HG02981 (cell line): ENCODE results near the gene DROSHA.
"Not testable (repeated sequence)": the region's sequence is repeated elsewhere in the genome, so short reads cannot be mapped to it uniquely, and the experiment has no call there.

Experiments used
- ATAC-seq: cut with Tn5 transposase; IDR thresholded peaks from one replicate; pipeline ENCODE4 v1.9.1; 2021; ENCODE audit warnings: mild to moderate bottlenecking, moderate library complexity; ENCODE audit not compliant: unreplicated experiment

DROSHA gene

DNA sequence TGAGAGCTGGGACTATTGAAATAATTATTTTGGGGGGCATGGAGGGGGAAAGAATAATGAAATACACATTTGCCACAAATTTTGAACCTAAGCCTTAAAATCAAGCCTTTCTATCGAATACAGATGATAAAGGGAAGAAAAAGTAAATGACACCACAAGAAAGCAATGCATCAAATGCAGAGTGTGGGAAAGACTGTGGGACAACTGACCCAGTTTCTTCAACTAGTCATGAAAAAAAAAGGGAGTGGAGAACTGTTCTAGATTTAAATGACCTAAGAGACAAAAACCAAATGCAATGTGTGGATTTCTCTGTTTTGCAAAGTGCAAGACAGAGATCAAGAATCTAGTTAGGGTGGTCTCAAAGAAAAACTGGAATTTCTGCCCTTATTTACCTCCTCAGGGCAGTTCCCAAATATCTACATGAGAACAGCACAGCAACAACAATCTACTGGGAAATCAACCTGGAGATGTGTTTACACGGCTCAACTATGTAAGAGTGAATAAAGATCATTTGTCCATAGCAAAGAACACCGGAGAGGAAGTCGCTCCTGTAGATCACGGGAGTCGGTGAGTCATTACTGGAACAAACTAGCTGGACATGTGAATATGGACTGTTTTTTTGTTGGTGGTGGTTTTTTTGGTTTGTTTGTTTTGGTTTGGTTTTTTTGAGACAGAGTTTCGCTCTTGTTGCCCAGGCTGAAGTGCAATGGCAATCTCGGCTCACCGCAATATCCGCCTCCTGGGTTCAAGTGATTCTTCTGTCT, 145.9 kb downstream of the DROSHA start:
- no peak for ATAC-seq

DNA sequence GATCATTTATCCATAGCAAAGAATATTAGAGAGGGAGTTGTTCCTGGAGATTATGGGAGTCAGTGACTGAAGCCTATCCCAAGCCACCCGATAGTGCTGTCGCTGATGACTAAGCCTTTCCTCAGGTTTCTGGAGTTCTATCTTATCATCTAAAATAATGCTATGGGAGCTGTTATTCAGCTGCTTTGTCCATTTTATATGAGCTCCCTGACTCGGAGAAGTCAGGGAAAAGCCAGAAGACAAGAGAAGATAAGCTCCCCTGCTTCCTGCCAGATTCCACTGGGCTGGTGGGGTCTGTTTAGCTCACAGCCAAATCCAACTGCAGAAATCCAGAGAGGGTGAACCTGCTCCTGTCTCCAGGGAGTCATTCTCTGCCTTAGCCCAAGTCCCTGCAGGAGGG, 148.2 kb downstream of the DROSHA start:
- no peak for ATAC-seq

DNA sequence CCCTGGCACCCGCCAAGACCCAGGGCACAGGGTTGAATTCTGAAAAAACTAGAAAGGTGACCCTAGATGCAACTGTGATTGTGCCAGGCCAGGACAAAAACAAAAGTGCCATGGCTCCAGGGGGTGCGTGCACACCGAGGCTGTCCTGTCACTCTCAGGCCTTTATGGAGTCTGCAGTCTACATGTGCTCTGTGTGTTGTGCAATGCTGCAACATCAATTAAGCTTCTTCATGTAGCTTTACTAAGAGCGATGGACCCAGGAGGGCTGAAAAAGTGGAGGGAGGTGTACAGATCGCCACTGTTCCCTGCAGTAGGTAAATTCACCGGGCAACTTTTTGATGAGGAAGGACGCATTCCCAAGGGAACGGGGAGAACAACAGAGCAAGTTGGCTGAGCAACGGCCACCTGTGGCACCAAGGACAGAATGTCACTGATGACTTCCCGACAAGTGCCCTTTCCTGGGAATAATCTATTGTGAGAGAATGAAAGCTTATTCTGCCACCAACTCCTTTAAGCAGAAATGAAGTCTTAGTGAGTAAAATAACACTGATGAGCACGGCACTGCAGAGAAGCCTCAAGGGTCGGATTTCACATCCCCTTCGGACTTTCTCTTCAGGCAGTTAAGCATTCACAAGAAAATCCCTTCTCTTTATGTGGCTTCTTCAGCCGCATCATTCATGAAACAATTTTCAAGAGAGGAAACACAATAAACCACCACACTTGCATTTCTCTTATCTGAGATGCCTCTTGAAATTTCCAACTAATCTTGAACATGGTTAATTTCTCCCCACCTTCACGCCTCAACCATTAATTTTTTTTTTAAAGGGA, 149.6 kb downstream of the DROSHA start:
- ATAC-seq: no peak

GRCh38 chr5:31381299-31381698, 150.6 kb downstream of the DROSHA start:
- no peak for ATAC-seq

DNA sequence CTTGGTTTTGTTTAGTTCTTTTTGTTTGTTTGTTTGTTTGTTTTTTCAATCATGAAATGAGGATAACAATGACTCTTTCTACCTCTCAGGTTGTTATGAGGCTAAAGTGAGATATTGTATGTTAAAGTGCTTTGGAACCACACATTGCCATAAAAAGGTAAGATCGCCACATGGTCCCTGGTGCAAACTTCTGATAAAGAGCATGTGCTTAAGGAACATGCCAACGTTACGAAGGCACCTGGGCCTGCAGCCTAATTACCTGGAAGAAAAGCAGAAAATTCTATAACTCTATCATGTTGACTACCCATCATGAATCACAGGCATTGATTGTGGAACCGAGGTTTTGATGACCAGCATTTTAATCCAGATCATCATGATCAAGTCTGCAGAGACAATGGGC, 151.8 kb downstream of the DROSHA start:
- no peak for ATAC-seq

- ATAC-seq: no peak
These were observed 153.1 kb downstream of the DROSHA start for GRCh38 chr5:31378838-31379237.

- no peak for ATAC-seq
These were observed 153.8 kb downstream of the DROSHA start for GRCh38 chr5:31378136-31378535.

DNA sequence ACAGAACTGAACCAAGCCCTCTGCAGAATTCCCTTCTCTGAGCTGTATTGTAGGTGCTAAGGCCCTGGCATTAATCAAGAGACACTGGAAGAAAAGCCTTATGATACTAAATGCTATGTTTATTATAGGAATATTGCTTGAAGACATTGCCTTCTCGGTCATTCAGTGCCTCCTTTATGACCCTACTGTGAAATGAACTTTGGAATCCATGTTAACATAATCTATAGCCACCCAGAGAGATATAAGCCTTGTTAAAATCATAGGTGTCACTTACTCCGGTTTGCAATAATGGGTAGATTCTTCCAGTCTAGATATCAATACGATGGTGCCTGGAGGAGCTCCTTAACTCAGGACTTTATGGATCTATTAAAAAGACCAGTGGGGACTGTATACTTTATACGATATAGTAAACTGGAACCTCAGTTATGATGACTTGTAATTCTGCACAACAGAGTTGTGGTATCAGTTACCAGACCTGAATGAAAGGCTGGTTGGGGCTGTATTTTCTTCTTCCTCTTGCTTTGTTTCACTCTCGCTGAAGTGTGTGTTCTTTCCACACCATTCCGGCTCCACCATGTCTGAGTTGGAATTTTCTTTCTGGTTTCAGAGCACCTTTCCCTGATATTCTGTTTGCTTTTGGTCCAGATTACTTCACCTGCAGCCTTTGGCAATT, 154.5 kb downstream of the DROSHA start:
- no peak for ATAC-seq

DNA sequence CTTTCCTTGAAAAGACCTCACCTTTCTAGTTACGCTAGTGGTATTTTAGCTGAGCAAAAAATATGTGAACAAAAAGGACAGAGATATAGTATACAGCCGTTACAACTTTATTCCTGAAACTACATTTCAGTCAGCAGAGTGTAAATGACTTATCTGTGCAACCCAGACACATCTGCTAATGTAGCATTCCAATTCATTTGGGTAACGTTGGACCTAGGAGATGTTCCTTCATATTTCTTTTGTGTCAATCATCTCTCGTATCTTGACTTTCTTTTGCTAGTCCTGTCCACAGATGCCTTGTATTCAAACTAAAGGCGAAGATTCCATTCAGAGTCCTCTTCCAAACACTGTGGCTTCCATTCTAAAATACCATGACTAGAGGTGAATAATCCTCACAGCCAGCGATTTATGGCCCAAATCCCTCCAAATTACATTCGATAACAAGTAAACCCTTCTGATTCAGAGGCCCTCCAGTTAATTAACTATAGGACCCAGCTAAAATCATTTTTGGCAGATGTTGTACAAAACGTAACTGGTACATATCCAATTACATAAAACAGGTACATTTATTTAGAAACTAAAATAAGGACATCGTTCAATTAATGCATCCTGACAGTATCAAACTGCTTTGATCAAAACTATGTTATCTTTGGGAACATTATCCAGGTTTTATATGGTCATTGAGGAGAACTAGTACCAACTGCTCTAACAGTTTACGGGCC, 155.7 kb downstream of the DROSHA start:
- no peak for ATAC-seq

GRCh38 chr5:31372124-31372523, 159.8 kb downstream of the DROSHA start:
- no peak for ATAC-seq

DNA sequence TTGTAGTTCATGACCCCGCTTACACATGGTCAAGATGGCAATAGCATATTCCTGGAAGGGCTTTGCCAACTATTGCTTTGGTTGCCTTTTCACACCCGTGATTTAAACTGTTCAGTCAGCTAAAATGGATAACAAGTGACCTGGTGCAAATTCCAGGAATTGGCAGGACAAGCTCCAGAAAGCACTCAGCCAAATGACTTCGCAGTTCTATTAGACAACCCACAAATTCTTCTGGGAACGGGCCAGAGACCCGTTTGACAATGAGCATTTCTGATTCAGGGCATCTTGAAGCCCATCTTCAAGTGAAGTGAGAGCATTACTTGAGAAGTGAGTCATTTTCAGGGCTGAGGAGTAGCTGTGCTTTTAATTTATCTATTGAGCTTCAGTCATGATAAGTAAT, 165.0 kb downstream of the DROSHA start:
- no peak for ATAC-seq

GRCh38 chr5:31365776-31366175, 166.1 kb downstream of the DROSHA start:
- no peak for ATAC-seq

DNA sequence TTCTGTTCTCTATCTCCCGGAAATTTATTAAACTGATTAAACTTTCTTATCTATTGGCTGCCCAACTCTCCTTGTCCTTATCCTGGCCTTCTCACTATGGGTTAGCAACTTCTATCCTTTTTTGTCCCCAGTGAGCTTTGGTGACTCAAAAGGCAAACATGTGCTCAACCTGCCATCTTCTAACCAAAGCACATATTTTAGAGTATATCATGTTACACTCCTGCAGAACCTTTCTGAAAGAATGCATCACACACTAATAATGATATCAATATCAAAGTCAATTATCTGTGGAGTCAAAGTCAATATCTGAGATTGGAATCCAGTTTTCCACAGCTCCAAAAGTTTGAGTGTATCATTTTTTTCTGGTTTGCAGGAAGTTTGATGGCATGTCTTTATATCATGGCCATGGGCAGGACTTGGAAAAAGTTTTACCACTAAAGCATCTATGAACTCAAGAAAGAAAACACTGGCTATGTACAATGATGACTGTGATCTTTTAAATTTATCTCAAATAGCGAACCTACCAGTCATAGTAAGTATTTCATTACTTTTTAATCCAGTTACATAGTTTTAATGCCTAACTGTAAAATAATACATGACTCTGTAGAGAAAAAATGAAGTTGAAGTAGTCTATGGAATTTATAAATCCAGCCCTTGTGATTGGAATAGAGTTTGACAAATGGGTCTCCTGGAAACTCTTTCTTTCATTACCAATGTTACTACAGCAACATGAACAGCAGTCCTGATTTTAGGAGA, 166.8 kb downstream of the DROSHA start:
- ATAC-seq: no peak

DNA sequence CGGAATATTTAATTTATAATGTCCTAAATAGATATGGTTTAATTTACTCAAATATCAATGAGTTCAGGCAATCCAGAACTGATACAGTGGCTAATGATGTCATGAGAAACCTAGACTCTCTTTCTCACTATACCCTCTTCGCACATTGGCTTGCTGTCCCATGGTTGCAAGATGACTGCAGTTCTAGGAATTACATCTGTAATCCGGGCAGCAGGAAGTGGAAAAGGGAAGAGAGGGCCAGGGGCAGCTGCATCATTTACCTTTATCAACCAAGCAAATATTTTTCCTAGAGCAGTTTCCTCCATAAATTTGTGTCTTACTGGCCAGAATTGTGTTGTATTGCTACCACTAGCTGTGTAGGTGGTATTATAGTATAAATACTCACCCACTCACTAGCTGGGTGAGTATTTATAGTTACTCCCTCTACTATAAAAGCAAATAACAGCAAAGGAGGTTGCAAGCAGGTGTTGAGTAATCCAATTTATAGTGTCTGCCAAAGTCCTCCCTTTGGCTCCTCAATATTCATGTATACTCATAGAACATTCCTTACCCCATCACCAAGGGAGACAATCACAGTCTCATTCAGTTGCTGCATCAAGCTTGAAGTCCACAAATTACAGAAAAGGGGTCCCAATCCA, 168.8 kb downstream of the DROSHA start:
- ATAC-seq: no peak

DNA sequence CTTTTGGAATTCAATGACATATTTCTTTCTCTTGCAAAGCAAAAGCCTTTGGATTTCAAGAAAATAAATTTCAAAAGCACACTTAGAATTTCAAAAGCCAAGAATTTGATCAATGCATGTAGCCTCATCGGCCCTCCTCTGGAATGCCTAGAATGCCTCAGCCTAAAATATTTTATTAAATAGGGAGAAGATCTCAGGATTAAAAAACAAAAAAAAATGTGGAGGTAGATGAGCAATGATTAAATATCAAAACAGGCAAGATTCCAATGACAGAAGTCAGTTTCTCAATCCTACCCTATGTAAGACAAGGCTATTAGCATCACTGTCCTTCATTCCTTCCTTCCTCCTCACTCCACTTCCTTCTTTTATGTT, 169.4 kb downstream of the DROSHA start:
- no peak for ATAC-seq

DNA sequence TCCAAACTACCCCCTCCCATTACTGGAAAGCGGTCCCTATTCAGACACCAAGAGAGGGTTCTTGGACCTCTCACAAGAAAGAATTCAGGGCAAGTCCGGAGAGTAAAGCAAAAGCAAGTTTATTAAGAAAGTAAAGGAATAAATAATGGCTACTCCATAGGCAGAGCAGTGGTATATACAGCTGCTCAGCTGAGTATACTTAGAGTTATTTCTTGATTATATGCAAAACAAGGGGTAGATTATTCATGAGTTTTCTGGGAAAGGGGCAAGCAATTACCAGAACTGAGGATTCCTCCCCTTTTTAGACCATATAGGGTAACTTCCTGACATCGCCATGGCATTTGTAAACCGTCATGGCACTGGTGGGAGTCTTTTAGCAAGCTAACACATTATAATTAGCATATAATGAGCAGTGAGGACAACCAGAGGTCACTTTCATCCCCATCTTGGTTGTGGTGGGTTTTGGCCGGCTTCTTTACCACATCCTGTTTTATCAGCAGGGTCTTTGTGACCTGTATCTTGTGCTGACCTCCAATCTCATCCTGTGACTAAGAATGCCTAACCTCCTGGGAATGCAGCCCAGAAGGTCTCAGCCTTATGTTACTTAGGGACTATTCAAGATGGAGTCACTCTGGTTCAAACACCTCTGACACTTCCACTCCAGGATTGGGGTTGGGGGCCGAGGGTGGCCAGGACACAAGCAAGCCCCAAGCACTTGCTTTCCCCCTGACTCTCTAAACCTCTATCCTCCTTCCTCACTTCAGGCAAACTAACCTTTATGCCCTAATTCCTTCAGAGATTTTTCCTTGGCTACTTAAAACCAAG, 170.0 kb downstream of the DROSHA start:
- not testable (repeated sequence) for ATAC-seq

GRCh38 chr5:31361234-31361633, 170.7 kb downstream of the DROSHA start:
- no peak for ATAC-seq

GRCh38 chr5:31359839-31360238, 172.1 kb downstream of the DROSHA start:
- no peak for ATAC-seq

DNA sequence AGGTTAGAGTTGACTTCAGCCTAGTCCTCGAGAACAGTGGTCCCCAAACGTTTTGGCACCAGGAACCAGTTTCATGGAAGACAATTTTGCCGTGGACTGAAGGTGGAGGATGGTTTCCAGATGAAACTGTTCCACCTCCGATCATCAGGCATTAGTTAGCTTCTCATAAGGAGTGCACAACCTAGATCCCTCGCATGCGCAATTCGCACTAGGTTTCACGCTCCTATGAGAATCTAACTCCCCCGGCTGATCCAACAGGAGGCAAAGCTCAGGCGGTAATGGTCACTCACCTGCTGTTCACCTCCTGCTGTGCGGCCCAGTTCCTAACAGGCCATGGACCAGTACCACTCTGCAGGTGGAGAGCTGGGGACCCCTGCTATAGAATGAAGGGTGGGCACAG, 174.9 kb downstream of the DROSHA start:
- no peak for ATAC-seq
